ENCODE measurements around the gene SYPL2. TPM values are rescaled to one million over a fixed set of nuclear protein-coding genes. Genes with fewer than 3 reads are reported as not detected.
"Not testable (repeated sequence)": the region's sequence is repeated elsewhere in the genome, so short reads cannot be mapped to it uniquely, and the experiment has no call there.

SYPL2 gene
- total RNA-seq, 1 experiment from 2014 or later = not detected

- Histone ChIP-seq H3K4me2 (ENCODE audit: low read length) (no peak overlapping the region), H3K27ac (ENCODE audit: low read length) (no peak overlapping the region), H3K9me3 (ENCODE audit: low read length) (no peaks in the 10 kb centered on the region), H3K9ac (ENCODE audit: low read length) (no peak overlapping the region), H3K36me3 (ENCODE audit: low read depth, low read length) (no peaks in the 10 kb centered on the region), H3F3A (ENCODE audit: low read length, unreplicated experiment) (no peaks in the 10 kb centered on the region), H2AFZ (ENCODE audit: low read length) (no peak overlapping the region), H3K4me3 (ENCODE audit: low read length) (no peak overlapping the region), H4K20me1 (ENCODE audit: low read length) (no peaks in the 10 kb centered on the region), H3K79me2 (ENCODE audit: low read length) (no peaks in the 10 kb centered on the region), H3K4me1 (ENCODE audit: insufficient read depth, low read length) (0 out of 2 replicates have a peak, but pooled peaks cover 5% of the 10 kb centered on the region), H3K9me2 (replicated peaks; ENCODE audit: low read length) (no peaks in the 10 kb centered on the region), H3K27me3 (ENCODE audit: low read length) (peaks cover 17% of the 10 kb centered on the region)
- ChIA-PET POLR2A (ENCODE audit: unreplicated experiment) (no interaction called here), CTCF (no interaction called here)
- ATAC-seq (no peak), DNase-seq (no peak)
- intact Hi-C loops (cut with micrococcal nuclease) = no loop called here
- TF ChIP-seq EZH2phosphoT487 (IDR thresholded peaks at IDR 0.05; ENCODE audit: borderline replicate concordance, low read length) = no peak
- TF ChIP-seq EZH2 (IDR thresholded peaks at IDR 0.05; ENCODE audit: low read length, unreplicated experiment) = no peak
- TF ChIP-seq CTCF (conservative IDR thresholded peaks at IDR 0.05; ENCODE audit: low read depth, low read length) = no peak
- no TSS peak for BruUV-seq (replicated peaks)
Observed at GRCh38 chr1:109444346-109444745, 22.0 kb upstream of the SYPL2 start.

- H3K36me3 ChIP-seq (ENCODE audit: low read depth, low read length); H3K4me2 ChIP-seq (ENCODE audit: low read length); H2AFZ ChIP-seq (ENCODE audit: low read length); H3K27ac ChIP-seq (ENCODE audit: low read length); H3K9ac ChIP-seq (ENCODE audit: low read length); H3K4me3 ChIP-seq (ENCODE audit: low read length); ATAC-seq; H3K79me2 ChIP-seq (ENCODE audit: low read length); H3K4me1 ChIP-seq (ENCODE audit: insufficient read depth, low read length); H3F3A ChIP-seq (ENCODE audit: low read length, unreplicated experiment); CTCF ChIA-PET; intact Hi-C loops (cut with micrococcal nuclease); DNase-seq; H3K9me3 ChIP-seq (ENCODE audit: low read length); POLR2A ChIA-PET (ENCODE audit: unreplicated experiment); H3K9me2 ChIP-seq (replicated peaks; ENCODE audit: low read length); BruUV-seq (replicated peaks); H4K20me1 ChIP-seq (ENCODE audit: low read length): not testable (repeated sequence)
- peaks cover 17% of the 10 kb centered on the region for H3K27me3 ChIP-seq (ENCODE audit: low read length)
Observed at GRCh38 chr1:109445949-109446695, 20.2 kb upstream of the SYPL2 start.

- no peak for ATAC-seq
- Histone ChIP-seq H3K27ac (ENCODE audit: low read length) (no peak overlapping the region), H3K9me2 (replicated peaks; ENCODE audit: low read length) (no peaks in the 10 kb centered on the region), H3K4me1 (ENCODE audit: insufficient read depth, low read length) (no peaks in the 10 kb centered on the region), H3K36me3 (ENCODE audit: low read depth, low read length) (no peaks in the 10 kb centered on the region), H3K9ac (ENCODE audit: low read length) (no peak overlapping the region), H2AFZ (ENCODE audit: low read length) (no peak overlapping the region), H3F3A (ENCODE audit: low read length, unreplicated experiment) (no peaks in the 10 kb centered on the region), H3K9me3 (ENCODE audit: low read length) (no peaks in the 10 kb centered on the region), H4K20me1 (ENCODE audit: low read length) (no peaks in the 10 kb centered on the region), H3K27me3 (ENCODE audit: low read length) (peaks cover 17% of the 10 kb centered on the region), H3K79me2 (ENCODE audit: low read length) (no peaks in the 10 kb centered on the region), H3K4me2 (ENCODE audit: low read length) (no peak overlapping the region), H3K4me3 (ENCODE audit: low read length) (no peak overlapping the region)
- no peak for DNase-seq
- intact Hi-C loops (cut with micrococcal nuclease) = no loop called here
- no TSS peak for BruUV-seq (replicated peaks)
- POLR2A ChIA-PET (ENCODE audit: unreplicated experiment) = no interaction called here
- CTCF ChIA-PET = no interaction called here
- TF ChIP-seq CTCF (conservative IDR thresholded peaks at IDR 0.05; ENCODE audit: low read depth, low read length) (no peak), EZH2 (IDR thresholded peaks at IDR 0.05; ENCODE audit: low read length, unreplicated experiment) (no peak), EZH2phosphoT487 (IDR thresholded peaks at IDR 0.05; ENCODE audit: borderline replicate concordance, low read length) (no peak)
Observed at GRCh38 chr1:109447524-109447923, 18.8 kb upstream of the SYPL2 start.

Data from PC-3 (cell line).